GM12878 (cell line): Measurements from ENCODE around the gene TBC1D10B. TPM values are rescaled to one million over a fixed set of nuclear protein-coding genes. Genes with fewer than 3 reads are reported as not detected.

Experiments used
- ATAC-seq: fragments of 200-7000 bp; cut with Tn5 transposase; 3 replicates; pipeline ENCODE4 v1.9.1; 2020; ENCODE audit warnings: mild to moderate bottlenecking, moderate library complexity
- BruUV-seq: library from RNA; stranded (reverse); fragments of 400-500 nt; replicated peaks from 2 replicates; lab custom pipeline; 2021; lab: Mats Ljungman, UMichigan
- CTCF ChIA-PET: fragments of 300-600 bp; sonication (Branson Sonifier 250); formaldehyde crosslinking; extraction: SDS; loops from one replicate; lab custom pipeline; 2021; ENCODE audit warnings: inconsistent platforms; lab: Yijun Ruan, JAX
- POLR2A ChIA-PET: fragments of 350-600 bp; formaldehyde crosslinking; extraction: SDS; loops from one replicate; lab custom pipeline; 2021; ENCODE audit warnings: inconsistent platforms; lab: Charles Lee
- RAD21 ChIA-PET: fragments of 300-600 bp; sonication (Branson Sonifier 250); formaldehyde crosslinking; loops from one replicate; lab custom pipeline; 2023; ENCODE audit warnings: antibody characterized with exemption; ENCODE audit not compliant: unreplicated experiment; lab: Charles Lee
- SMC1A ChIA-PET: fragments of 300-600 bp; sonication (Branson Sonifier 250); formaldehyde crosslinking; loops from one replicate; lab custom pipeline; 2023; ENCODE audit not compliant: unreplicated experiment, uncharacterized antibody; lab: Charles Lee
- DNase-seq: peaks from one replicate; pipeline ENCODE4 v3.0.0-alpha.2; 2011; ENCODE audit warnings: low read depth, low spot score
- FAIRE-seq: peaks from 3 replicates; lab custom pipeline; 2011; peaks lifted over from hg19 to GRCh38; lab: Jason Lieb, UNC
- H2AFZ ChIP-seq: 2 replicates; pipeline ENCODE4 v1.6.0; 2011; ENCODE audit warnings: low read depth, low read length, control low read depth; ENCODE audit not compliant: control insufficient read depth
- H3K27ac ChIP-seq: 2 replicates; pipeline ENCODE4 v1.5.1; 2011; ENCODE audit warnings: control low read depth; ENCODE audit not compliant: control insufficient read depth, insufficient read depth
- H3K27me3 ChIP-seq, 2 experiments: replicated peaks in 1 of 2; 2 replicates each; pipeline versions ENCODE4 v1.6.0 to v1.6.1; 2011; ENCODE audit warnings: low read length in 1 of 2; ENCODE audit not compliant: control insufficient read depth in 2 of 2, insufficient read depth in 2 of 2
- H3K36me3 ChIP-seq, 2 experiments: 2 replicates each; pipeline ENCODE4 v1.5.1; 2011; ENCODE audit warnings: low read length in 1 of 2; ENCODE audit not compliant: control insufficient read depth in 2 of 2, insufficient read depth in 2 of 2
- H3K4me1 ChIP-seq: 2 replicates; pipeline ENCODE4 v1.6.1; 2011; ENCODE audit warnings: mild to moderate bottlenecking, low read length, moderate library complexity, mixed read lengths; ENCODE audit not compliant: control insufficient read depth, insufficient read depth
- H3K4me2 ChIP-seq: 2 replicates; pipeline ENCODE4 v1.6.0; 2011; ENCODE audit warnings: control low read depth; ENCODE audit not compliant: control insufficient read depth, insufficient read depth
- H3K4me3 ChIP-seq: fragments of 200-600 bp; sonication (generic); 2 replicates; pipeline ENCODE4 v1.5.1; 2016
- H3K79me2 ChIP-seq: 2 replicates; pipeline ENCODE4 v1.6.0; 2011; ENCODE audit warnings: low read length; ENCODE audit not compliant: control insufficient read depth, insufficient read depth
- H3K9ac ChIP-seq: 2 replicates; pipeline ENCODE4 v1.8.0; 2011; ENCODE audit warnings: low read length, control low read depth, mixed read lengths; ENCODE audit not compliant: control insufficient read depth, insufficient read depth
- H3K9me3 ChIP-seq: replicated peaks from 3 replicates; pipeline ENCODE4 v1.5.1; 2011; ENCODE audit warnings: mild to moderate bottlenecking, low read length; ENCODE audit not compliant: control insufficient read depth, insufficient read depth
- H4K20me1 ChIP-seq: 2 replicates; pipeline ENCODE4 v1.6.0; 2011; ENCODE audit not compliant: control insufficient read depth, insufficient read depth
- CEBPB ChIP-seq, 2 experiments: fragments of 150-350 bp in 1 of 2; IDR thresholded peaks; 2 replicates each; pipeline ENCODE4 v1.6.1; 2012 to 2014; ENCODE audit warnings: low read depth in 2 of 2, low read length in 2 of 2, borderline replicate concordance in 1 of 2, inconsistent platforms in 1 of 2
- CREM ChIP-seq: IDR thresholded peaks from 2 replicates; pipeline ENCODE4 v1.6.1; 2014; ENCODE audit warnings: antibody characterized with exemption, low read depth
- DPF2 ChIP-seq: fragments of 450-650 bp; IDR thresholded peaks from 2 replicates; pipeline ENCODE4 v1.6.1; 2017; ENCODE audit warnings: mild to moderate bottlenecking
- E2F8 ChIP-seq: fragments of 450-650 bp; IDR thresholded peaks from 2 replicates; pipeline ENCODE4 v1.6.1; 2018; ENCODE audit warnings: mild to moderate bottlenecking, low read depth, moderate library complexity; ENCODE audit not compliant: partially characterized antibody
- EZH2 ChIP-seq: IDR thresholded peaks from 2 replicates; pipeline ENCODE4 v1.6.1; 2012; ENCODE audit warnings: low read depth, mild to moderate bottlenecking, control low read depth, inconsistent platforms, low read length, borderline replicate concordance; ENCODE audit not compliant: control insufficient read depth
- HDAC2 ChIP-seq: fragments of 200-600 bp; sonication (generic); IDR thresholded peaks from 2 replicates; pipeline ENCODE4 v1.6.1; 2017
- KDM1A ChIP-seq: fragments of 200-600 bp; sonication (generic); IDR thresholded peaks from 2 replicates; pipeline ENCODE4 v1.6.1; 2016; ENCODE audit warnings: borderline replicate concordance
- MEF2A ChIP-seq: IDR thresholded peaks from 2 replicates; pipeline ENCODE4 v1.6.1; 2011; ENCODE audit warnings: low read depth, mild to moderate bottlenecking, low read length, moderate library complexity; ENCODE audit not compliant: insufficient read depth
- MLLT1 ChIP-seq: fragments of 450-650 bp; IDR thresholded peaks from 2 replicates; pipeline ENCODE4 v1.6.1; 2016; ENCODE audit warnings: mild to moderate bottlenecking
- NR2C2 ChIP-seq: IDR thresholded peaks from 2 replicates; pipeline ENCODE4 v1.6.1; 2011; ENCODE audit warnings: borderline replicate concordance, low read depth; ENCODE audit not compliant: control insufficient read depth, insufficient read length
- POLR2AphosphoS2 ChIP-seq: IDR thresholded peaks from 2 replicates; pipeline ENCODE4 v1.6.1; 2011; ENCODE audit warnings: low read depth, mild to moderate bottlenecking, low read length, improper control_type of control experiment, moderate library complexity
- SKIL ChIP-seq: fragments of 450-650 bp; IDR thresholded peaks from 2 replicates; pipeline ENCODE4 v1.6.1; 2017; ENCODE audit warnings: mild to moderate bottlenecking, low read depth, inconsistent platforms; ENCODE audit not compliant: poor library complexity, severe bottlenecking
- STAT3 ChIP-seq: IDR thresholded peaks from 2 replicates; pipeline ENCODE4 v1.6.1; 2011; ENCODE audit warnings: low read depth, low read length, improper control_type of control experiment
- TBL1XR1 ChIP-seq: IDR thresholded peaks from 2 replicates; pipeline ENCODE4 v1.6.1; 2012; ENCODE audit warnings: low read depth, low read length, improper control_type of control experiment
- WRNIP1 ChIP-seq: IDR thresholded peaks from 2 replicates; pipeline ENCODE4 v1.6.1; 2011; ENCODE audit warnings: low read depth, low read length, improper control_type of control experiment, borderline replicate concordance
- ZNF24 ChIP-seq: fragments of 450-650 bp; IDR thresholded peaks from 2 replicates; pipeline ENCODE4 v1.6.1; 2017; ENCODE audit warnings: antibody characterized with exemption, mild to moderate bottlenecking
- WGBS: methylation state at CpG from one replicate; pipeline ENCODE4 v1.1.6; 2016; ENCODE audit warnings: low lambda C conversion rate; ENCODE audit not compliant: insufficient replicate concordance, insufficient coverage; ENCODE audit errors: missing lambda C conversion rate; 5-methylcytosine and 5-hydroxymethylcytosine counted together
- in situ Hi-C: fragments of 300-500 bp; cut with MboI; formaldehyde crosslinking; loops from 9 replicates; pipeline ENCODE4 v1.14.3; 2018; ENCODE audit warnings: mixed read lengths
- intact Hi-C: fragments of 100-400 bp; cut with micrococcal nuclease; formaldehyde crosslinking; loops from one replicate; pipeline ENCODE4 v1.14.2; 2022; ENCODE audit not compliant: unreplicated experiment
- polyA plus RNA-seq, 11 experiments: library from polyadenylated mRNA; depleted of rRNA in 4 of 11; unstranded in 6 of 11; stranded (reverse) in 5 of 11; fragments of >200 nt; fragmentation: Nextera tagmentation in 4 of 11; fragmentation: Illumina TruSeq in 1 of 11; extraction: Ambion mirVana in 4 of 11; extraction: Trizol in 1 of 11; gene quantifications; 1 replicate in 1 of 11; 2 replicates in 10 of 11; pipeline versions ENCODE4 v1.2.1 to v1.2.3, GENCODE V29; 2011 to 2016; ENCODE audit warnings: inconsistent platforms in 2 of 11, missing spikeins in 2 of 11, low read depth in 1 of 11
- total RNA-seq, 4 experiments: library from RNA; depleted of rRNA in 3 of 4; stranded (reverse); fragments of >200 nt in 3 of 4; fragmentation: Illumina TruSeq in 1 of 4; extraction: Trizol in 1 of 4; gene quantifications; 2 replicates each; pipeline versions ENCODE4 v1.2.1 to v1.2.3, GENCODE V29; 2013 to 2021

TBC1D10B gene
- total and polyA plus RNA-seq, 10 of the 15 experiments (the other 5 are each of a cell fraction or from before 2014, with no cell fraction given): 2.2 to 51.2 (median 11.6) TPM

GRCh38 chr16:30407804-30408534 is 37.7 kb upstream of the TBC1D10B start:
- FAIRE-seq: no peak
- Histone ChIP-seq H2AFZ (peak overlapping the region; percentile 55), H4K20me1 (no peaks in the 10 kb centered on the region), H3K4me3 (peak overlapping the region; percentile 83), H3K27ac (no peak overlapping the region), H3K4me1 (peaks cover 14% of the 10 kb centered on the region), H3K27me3 (no peaks in the 10 kb centered on the region), H3K79me2 (no peaks in the 10 kb centered on the region; the same call in 1 of the 2 replicates), H3K9ac (peak overlapping the region; percentile 13; the same call in 1 of the 2 replicates), H3K9me3 (no peaks in the 10 kb centered on the region), H3K36me3 (peaks cover 0 to 2% of the 10 kb centered on the region in 2 experiments; a peak in 1 of 4 replicates), H3K4me2 (peak overlapping the region; percentile 67)
- ChIA-PET RAD21 (interaction anchor here (0.5 to 4.4 kb wide), 18 partner anchors 8 to 376 kb away, joined by 3 to 33 read pairs (median 5); partner anchors contain the start of genes CD2BP2, DCTPP1, SEPTIN1 and TBC1D10B), CTCF (interaction anchor here (0.6 to 8.1 kb wide), 20 partner anchors 8 to 316 kb away, joined by 3 to 70 read pairs (median 10); partner anchors contain the start of genes CD2BP2, DCTPP1, SEPTIN1 and TBC1D10B), SMC1A (interaction anchor here (0.9 to 3.8 kb wide), 9 partner anchors 8 to 316 kb away, joined by 3 to 18 read pairs (median 5); partner anchors contain the start of genes DCTPP1, SEPTIN1 and TBX6), POLR2A (interaction anchor here (1.1 to 2.4 kb wide), 5 partner anchors 12 to 316 kb away, joined by 3 to 12 read pairs (median 6); partner anchors contain the start of genes TBX6 and ZNF48)
- in situ Hi-C loops (loop anchor here (5.0 kb wide), 1 partner anchor 316 kb away; the partner anchor contains the start of gene TBX6), intact Hi-C loops (loop anchor here (5.0 kb wide), 1 partner anchor 316 kb away; the partner anchor contains the start of gene TBX6)
- TSS peak; percentile 75 for BruUV-seq
- peak; percentile 10; the same call in 2 of the 3 replicates for ATAC-seq
- no peak for DNase-seq
- WGBS: 14% methylated on average over 11 of the region's 19 CpGs
- TF ChIP-seq POLR2AphosphoS2 (no peak), STAT3 (no peak), SKIL (no peak), CREM (no peak), EZH2 (no peak), NR2C2 (no peak), DPF2 (no peak), KDM1A (no peak), ZNF24 (no peak), HDAC2 (no peak), WRNIP1 (no peak), E2F8 (no peak), MEF2A (no peak), MLLT1 (no peak), TBL1XR1 (no peak), CEBPB (IDR thresholded peaks at IDR 0.05; ENCODE audit: borderline replicate concordance in 1 of 2, low read depth in 2 of 2, low read length in 2 of 2) (no peak)
